ENCODE results near the gene CCL24.
"Not testable (repeated sequence)": the region's sequence is repeated elsewhere in the genome, so short reads cannot be mapped to it uniquely, and the experiment has no call there.

The CCL24 gene

GRCh38 chr7:75854233-75854632, 40.6 kb upstream of the CCL24 start:
- Histone ChIP-seq H3K79me2 (no peaks in the 10 kb centered on the region), H2AFZ (no peak overlapping the region), H3K4me3 (ENCODE audit: low read depth, low read length) (no peak overlapping the region), H3K9me3 (ENCODE audit: control insufficient read depth, low read length) (no peaks in the 10 kb centered on the region), H3K4me1 (no peaks in the 10 kb centered on the region), H3K27ac (no peak overlapping the region), H3K9ac (no peak overlapping the region), H3K4me2 (ENCODE audit: low read length) (no peak overlapping the region), H3K36me3 (ENCODE audit: control insufficient read depth, insufficient read depth, low read length) (no peaks in the 10 kb centered on the region), H3K27me3 (ENCODE audit: control insufficient read depth, insufficient read depth, low read length) (no peaks in the 10 kb centered on the region)
- TF ChIP-seq CTCF (IDR thresholded peaks at IDR 0.05), result no peak

GRCh38 chr7:75850235-75850634, 36.6 kb upstream of the CCL24 start:
- no peaks in the 10 kb centered on the region for H3K79me2 ChIP-seq
- H3K27me3 ChIP-seq (ENCODE audit: control insufficient read depth, insufficient read depth, low read length), result no peaks in the 10 kb centered on the region
- no peak overlapping the region for H3K4me2 ChIP-seq (ENCODE audit: low read length)
- H3K27ac ChIP-seq, result no peak overlapping the region
- no peak for TF ChIP-seq CTCF (IDR thresholded peaks at IDR 0.05)
- H3K4me3 ChIP-seq (ENCODE audit: low read depth, low read length), result no peak overlapping the region
- no peak overlapping the region for H3K9ac ChIP-seq
- H3K36me3 ChIP-seq (ENCODE audit: control insufficient read depth, insufficient read depth, low read length), result no peaks in the 10 kb centered on the region
- no peak overlapping the region for H2AFZ ChIP-seq
- no peaks in the 10 kb centered on the region for H3K9me3 ChIP-seq (ENCODE audit: control insufficient read depth, low read length)
- no peaks in the 10 kb centered on the region for H3K4me1 ChIP-seq

- no peak overlapping the region for H3K4me2 ChIP-seq (ENCODE audit: low read length)
- no peak overlapping the region for H2AFZ ChIP-seq
- H3K36me3 ChIP-seq (ENCODE audit: control insufficient read depth, insufficient read depth, low read length), result no peaks in the 10 kb centered on the region
- no peak overlapping the region for H3K27ac ChIP-seq
- TF ChIP-seq CTCF (IDR thresholded peaks at IDR 0.05), result no peak
- no peak overlapping the region for H3K9ac ChIP-seq
- H3K9me3 ChIP-seq (ENCODE audit: control insufficient read depth, low read length), result no peaks in the 10 kb centered on the region
- no peaks in the 10 kb centered on the region for H3K4me1 ChIP-seq
- H3K79me2 ChIP-seq, result no peaks in the 10 kb centered on the region
- H3K27me3 ChIP-seq (ENCODE audit: control insufficient read depth, insufficient read depth, low read length), result no peaks in the 10 kb centered on the region
- no peak overlapping the region for H3K4me3 ChIP-seq (ENCODE audit: low read depth, low read length)
These were observed 36.0 kb upstream of the CCL24 start for GRCh38 chr7:75849573-75849972.

- H2AFZ ChIP-seq, result no peak overlapping the region
- H3K9ac ChIP-seq, result no peak overlapping the region
- no peak for TF ChIP-seq CTCF (IDR thresholded peaks at IDR 0.05)
- no peaks in the 10 kb centered on the region for H3K4me1 ChIP-seq
- no peaks in the 10 kb centered on the region for H3K79me2 ChIP-seq
- no peaks in the 10 kb centered on the region for H3K36me3 ChIP-seq (ENCODE audit: control insufficient read depth, insufficient read depth, low read length)
- no peaks in the 10 kb centered on the region for H3K9me3 ChIP-seq (ENCODE audit: control insufficient read depth, low read length)
- no peak overlapping the region for H3K4me3 ChIP-seq (ENCODE audit: low read depth, low read length)
- H3K27ac ChIP-seq, result no peak overlapping the region
- H3K27me3 ChIP-seq (ENCODE audit: control insufficient read depth, insufficient read depth, low read length), result no peaks in the 10 kb centered on the region
- H3K4me2 ChIP-seq (ENCODE audit: low read length), result no peak overlapping the region
These were observed 34.1 kb upstream of the CCL24 start for GRCh38 chr7:75847707-75848106.

- not testable (repeated sequence) for H3K9me3 ChIP-seq (ENCODE audit: control insufficient read depth, low read length); H3K4me3 ChIP-seq (ENCODE audit: low read depth, low read length); H3K36me3 ChIP-seq (ENCODE audit: control insufficient read depth, insufficient read depth, low read length); H3K4me2 ChIP-seq (ENCODE audit: low read length); H3K79me2 ChIP-seq; H3K9ac ChIP-seq; H3K27me3 ChIP-seq (ENCODE audit: control insufficient read depth, insufficient read depth, low read length); H3K4me1 ChIP-seq
- H2AFZ ChIP-seq, result peak overlapping the region; percentile 25
- H3K27ac ChIP-seq, result peak overlapping the region; percentile 47
These were observed 31.5 kb upstream of the CCL24 start for GRCh38 chr7:75845132-75845531.

Data from parathyroid adenoma (tissue), 2 donors.